ENCODE results near the gene MOB3C. TPM values are rescaled to one million over a fixed set of nuclear protein-coding genes. Genes with fewer than 3 reads are reported as not detected.
"Not testable (repeated sequence)": the region's sequence is repeated elsewhere in the genome, so short reads cannot be mapped to it uniquely, and the experiment has no call there.

Gene MOB3C
- polyA plus RNA-seq, 3 donors = 5.3 to 18.1 (median 6.1) TPM

DNA sequence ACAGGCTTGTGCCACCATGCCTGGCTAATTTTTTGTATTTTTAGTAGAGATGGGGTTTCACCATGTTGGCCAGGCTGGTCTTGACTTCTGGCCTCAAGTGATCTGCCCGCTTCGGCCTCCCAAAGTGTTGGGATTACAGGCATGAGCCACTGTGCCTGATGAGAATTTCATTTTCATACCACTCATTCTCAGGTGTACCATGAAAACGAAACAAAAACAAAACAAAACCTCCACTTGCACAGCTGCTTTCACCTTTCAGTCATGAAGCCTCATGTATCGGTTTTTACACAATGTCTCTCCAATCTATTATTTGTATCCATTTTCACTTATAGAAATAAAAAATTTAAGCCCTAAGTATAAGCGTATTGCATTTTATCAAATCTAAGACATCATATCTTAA is 43.5 kb upstream of the MOB3C start:
- H3K27me3 Mint-ChIP-seq (ENCODE audit: low read depth in 3 of 3); H3K9me3 ChIP-seq (replicated peaks in 1 of 2; ENCODE audit: control insufficient read depth in 1 of 2, insufficient read depth in 1 of 2, low read length in 2 of 2); H3K4me1 Mint-ChIP-seq; H3K4me3 Mint-ChIP-seq; H3K79me2 ChIP-seq (ENCODE audit: insufficient read depth, low read length); H3K4me1 ChIP-seq (ENCODE audit: control insufficient read depth in 1 of 2, insufficient read depth in 2 of 2, low read length in 2 of 2); H3K27ac ChIP-seq (ENCODE audit: low read depth in 1 of 2, low read length in 2 of 2); H3K9ac ChIP-seq (ENCODE audit: insufficient read depth, low read length, poor library complexity, severe bottlenecking); H3K4me3 ChIP-seq (replicated peaks in 1 of 3; ENCODE audit: low read depth in 2 of 3, low read length in 3 of 3); H3K27me3 ChIP-seq (ENCODE audit: control insufficient read depth in 2 of 2, insufficient read depth in 2 of 2, low read length in 2 of 2); H3K9me3 Mint-ChIP-seq; H3K27ac Mint-ChIP-seq; H3K4me2 ChIP-seq (replicated peaks; ENCODE audit: extremely low read depth, low read length, poor library complexity, severe bottlenecking); H2AFZ ChIP-seq (ENCODE audit: insufficient read depth, low read depth, low read length, poor library complexity, severe bottlenecking); DNase-seq; intact Hi-C loops (cut with micrococcal nuclease); H4K20me1 ChIP-seq (ENCODE audit: insufficient read depth, low read length): not testable (repeated sequence)
- H3K36me3 Mint-ChIP-seq = peaks cover 43 to 51% of the 10 kb centered on the region in 2 donors
- H3K36me3 ChIP-seq (replicated peaks in 1 of 2; ENCODE audit: control insufficient read depth in 1 of 2, insufficient read depth in 2 of 2, low read length in 2 of 2) = peaks cover 40 to 68% of the 10 kb centered on the region in 2 donors
- 100% methylated on average over 3 of the region's 5 CpGs for WGBS (ENCODE audit: insufficient coverage)

DNA sequence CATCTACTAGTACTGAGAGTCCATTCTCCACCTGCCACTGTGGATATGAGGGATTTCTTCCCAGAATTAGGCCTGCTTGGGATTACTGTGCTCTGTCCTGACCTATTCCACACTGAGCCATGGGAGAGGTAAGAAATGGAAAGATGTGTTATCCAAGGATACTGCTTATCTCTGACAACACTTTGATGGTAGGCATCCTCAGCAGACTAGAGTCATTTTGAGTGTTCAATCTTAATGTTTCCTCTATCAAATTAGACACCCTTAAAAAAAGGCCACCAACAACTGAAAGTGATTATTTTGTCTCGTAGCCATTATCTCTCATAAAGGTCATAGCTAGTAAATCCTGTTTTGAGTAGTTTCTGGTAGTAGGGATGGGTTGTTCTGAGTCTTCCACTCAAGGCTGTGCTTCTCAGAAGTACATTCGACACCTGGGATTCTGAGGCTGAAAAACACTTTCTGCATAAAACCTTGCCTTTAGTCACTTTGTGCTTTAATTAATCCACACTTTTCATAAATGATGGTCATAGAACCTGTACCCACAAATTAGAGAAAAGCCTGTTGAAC is 42.8 kb upstream of the MOB3C start:
- Mint-ChIP-seq H3K27ac (no peak overlapping the region), H3K27me3 (ENCODE audit: low read depth in 3 of 3) (no peaks in the 10 kb centered on the region), H3K36me3 (peaks cover 43 to 51% of the 10 kb centered on the region in 2 donors), H3K9me3 (peaks cover 0 to 7% (median 4%) of the 10 kb centered on the region in 7 donors), H3K4me3 (no peak overlapping the region), H3K4me1 (no peaks in the 10 kb centered on the region)
- Histone ChIP-seq H3K9me3 (replicated peaks in 1 of 2; ENCODE audit: control insufficient read depth in 1 of 2, insufficient read depth in 1 of 2, low read length in 2 of 2) (no peaks in the 10 kb centered on the region), H3K27ac (ENCODE audit: low read depth in 1 of 2, low read length in 2 of 2) (no peak overlapping the region), H3K9ac (ENCODE audit: insufficient read depth, low read length, poor library complexity, severe bottlenecking) (no peak overlapping the region), H3K4me2 (replicated peaks; ENCODE audit: extremely low read depth, low read length, poor library complexity, severe bottlenecking) (no peak overlapping the region), H3K79me2 (ENCODE audit: insufficient read depth, low read length) (no peaks in the 10 kb centered on the region), H2AFZ (ENCODE audit: insufficient read depth, low read depth, low read length, poor library complexity, severe bottlenecking) (no peak overlapping the region), H3K27me3 (ENCODE audit: control insufficient read depth in 2 of 2, insufficient read depth in 2 of 2, low read length in 2 of 2) (no peaks in the 10 kb centered on the region), H3K4me1 (ENCODE audit: control insufficient read depth in 1 of 2, insufficient read depth in 2 of 2, low read length in 2 of 2) (no peaks in the 10 kb centered on the region), H4K20me1 (ENCODE audit: insufficient read depth, low read length) (no peaks in the 10 kb centered on the region), H3K4me3 (replicated peaks in 1 of 3; ENCODE audit: low read depth in 2 of 3, low read length in 3 of 3) (no peak overlapping the region), H3K36me3 (replicated peaks in 1 of 2; ENCODE audit: control insufficient read depth in 1 of 2, insufficient read depth in 2 of 2, low read length in 2 of 2) (peaks cover 35 to 67% of the 10 kb centered on the region in 2 donors)
- TF ChIP-seq, protein P1, sequence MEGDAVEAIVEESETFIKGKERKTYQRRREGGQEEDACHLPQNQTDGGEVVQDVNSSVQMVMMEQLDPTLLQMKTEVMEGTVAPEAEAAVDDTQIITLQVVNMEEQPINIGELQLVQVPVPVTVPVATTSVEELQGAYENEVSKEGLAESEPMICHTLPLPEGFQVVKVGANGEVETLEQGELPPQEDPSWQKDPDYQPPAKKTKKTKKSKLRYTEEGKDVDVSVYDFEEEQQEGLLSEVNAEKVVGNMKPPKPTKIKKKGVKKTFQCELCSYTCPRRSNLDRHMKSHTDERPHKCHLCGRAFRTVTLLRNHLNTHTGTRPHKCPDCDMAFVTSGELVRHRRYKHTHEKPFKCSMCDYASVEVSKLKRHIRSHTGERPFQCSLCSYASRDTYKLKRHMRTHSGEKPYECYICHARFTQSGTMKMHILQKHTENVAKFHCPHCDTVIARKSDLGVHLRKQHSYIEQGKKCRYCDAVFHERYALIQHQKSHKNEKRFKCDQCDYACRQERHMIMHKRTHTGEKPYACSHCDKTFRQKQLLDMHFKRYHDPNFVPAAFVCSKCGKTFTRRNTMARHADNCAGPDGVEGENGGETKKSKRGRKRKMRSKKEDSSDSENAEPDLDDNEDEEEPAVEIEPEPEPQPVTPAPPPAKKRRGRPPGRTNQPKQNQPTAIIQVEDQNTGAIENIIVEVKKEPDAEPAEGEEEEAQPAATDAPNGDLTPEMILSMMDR (IDR thresholded peaks at IDR 0.05) = no peak
- intact Hi-C loops (cut with micrococcal nuclease) = no loop called here
- WGBS (ENCODE audit: insufficient coverage) = 67% methylated on average over 1 of the region's 2 CpGs
- no peak for DNase-seq
